Measurements from ENCODE around the gene KRTAP4-2.
"Not testable (repeated sequence)": the region's sequence is repeated elsewhere in the genome, so short reads cannot be mapped to it uniquely, and the experiment has no call there.

Gene KRTAP4-2

DNA sequence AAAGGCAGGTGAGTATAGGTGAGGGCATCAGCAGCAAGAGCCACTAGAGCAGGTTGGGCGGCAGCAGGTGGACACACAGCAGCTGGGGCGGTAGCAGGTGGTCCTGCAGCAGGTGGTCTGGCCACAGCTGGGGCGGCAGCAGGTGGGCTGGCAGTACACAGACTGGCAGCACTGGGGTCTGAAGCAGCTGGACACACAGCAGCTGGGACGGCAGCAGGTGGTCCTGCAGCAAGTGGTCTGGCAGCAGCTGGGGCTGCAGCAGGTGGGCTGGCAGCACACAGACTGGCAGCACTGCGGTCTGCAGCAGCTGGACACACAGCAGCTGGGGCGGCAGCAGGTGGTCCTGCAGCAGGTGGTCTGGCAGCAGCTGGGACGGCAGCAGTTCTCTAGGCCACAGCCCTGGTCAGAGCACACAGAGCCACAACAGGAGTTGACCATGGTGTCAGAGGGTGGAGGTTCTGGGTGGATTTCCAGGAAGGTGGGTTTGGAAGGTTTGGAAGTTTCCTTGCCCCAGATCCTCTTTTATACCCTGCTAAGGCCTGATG is at the start of gene KRTAP4-2:
KRTAP4-2 (minus strand) TSS at position 495 of the 545 bp plus-strand sequence; CDS start at position 438, 57 bp downstream.
- no peak for DNase-seq

GRCh38 chr17:41226598-41227095 is 48.6 kb upstream of the KRTAP4-2 start, which contains the start of gene KRTAP9-2:
TSS of gene KRTAP9-2 (plus strand) at chr17:41226648. CDS start at chr17:41226655, 7 bp downstream.
- not testable (repeated sequence) for DNase-seq

- no peak for DNase-seq
Measured at GRCh38 chr17:41226051-41226450, 48.0 kb upstream of the KRTAP4-2 start.

- no peak for DNase-seq
Measured at GRCh38 chr17:41223821-41224220, 45.8 kb upstream of the KRTAP4-2 start.

DNA sequence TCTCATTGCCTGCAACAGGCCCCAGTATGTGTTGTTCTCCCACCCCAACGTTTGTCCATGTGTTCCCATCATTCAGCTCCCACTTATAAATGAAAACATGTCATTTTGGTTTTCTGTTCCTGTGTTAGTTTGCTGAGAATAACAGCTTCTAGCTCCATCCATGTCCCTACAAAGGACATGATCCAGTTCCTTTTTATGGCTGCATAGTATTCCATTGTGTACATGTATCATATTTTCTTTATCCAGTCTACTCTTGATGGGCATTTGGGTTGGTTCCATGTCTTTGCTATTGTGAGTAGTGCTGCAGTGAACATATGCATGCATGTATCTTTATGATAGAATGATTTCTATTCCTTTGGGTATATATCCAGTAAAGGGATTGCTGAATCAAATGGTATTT is 37.7 kb upstream of the KRTAP4-2 start:
- no peak for DNase-seq

DNA sequence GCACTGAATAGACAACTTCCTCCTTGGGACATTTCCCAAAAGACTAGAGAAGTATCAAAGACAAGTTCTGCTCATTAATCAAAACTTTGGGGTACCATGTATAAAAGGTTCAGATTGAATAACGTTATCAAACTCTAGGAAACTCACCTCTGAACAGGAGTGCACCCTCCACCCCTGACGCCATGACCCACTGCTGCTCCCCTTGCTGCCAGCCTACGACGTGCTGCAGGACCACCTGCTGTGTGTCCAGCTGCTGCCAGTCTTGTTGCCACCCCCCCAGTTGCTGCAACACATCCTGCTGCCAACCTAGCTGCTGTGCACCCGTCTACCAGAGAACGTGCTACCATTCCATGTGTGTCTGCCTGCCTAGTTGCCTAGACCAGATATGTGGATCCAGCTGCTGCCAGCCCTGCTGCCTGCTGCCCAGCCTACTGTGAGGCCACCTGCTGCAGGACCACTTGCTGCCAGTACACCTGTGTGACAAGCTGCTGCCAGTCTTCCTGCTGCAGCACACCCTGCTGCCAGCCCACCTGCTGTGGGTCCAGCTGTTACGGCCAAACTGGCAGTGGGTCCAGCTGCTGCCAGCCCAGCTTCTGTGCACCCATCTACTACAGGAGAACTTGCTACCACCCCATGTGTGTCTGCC is 34.6 kb upstream of the KRTAP4-2 start:
- no peak for DNase-seq

- DNase-seq, result no peak
Measured at GRCh38 chr17:41211845-41212466, 33.9 kb upstream of the KRTAP4-2 start.

- DNase-seq, result no peak
Measured at GRCh38 chr17:41199421-41200078, 21.5 kb upstream of the KRTAP4-2 start.

- DNase-seq, result no peak
Measured at GRCh38 chr17:41196068-41196467, 18.0 kb upstream of the KRTAP4-2 start.

DNA sequence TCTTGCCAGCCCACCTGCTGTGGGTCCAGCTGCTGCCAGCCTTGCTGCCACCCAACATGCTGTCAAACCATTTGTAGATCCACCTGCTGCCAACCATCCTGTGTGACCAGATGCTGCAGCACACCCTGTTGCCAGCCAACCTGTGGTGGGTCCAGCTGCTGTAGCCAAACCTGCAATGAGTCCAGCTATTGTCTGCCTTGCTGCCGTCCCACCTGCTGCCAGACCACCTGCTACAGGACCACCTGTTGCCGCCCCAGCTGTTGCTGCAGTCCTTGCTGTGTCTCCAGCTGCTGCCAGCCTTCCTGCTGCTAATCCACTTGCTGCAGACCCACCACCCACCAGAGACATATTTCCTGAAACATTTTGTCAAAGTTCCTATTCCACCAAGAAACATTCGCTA is 12.3 kb upstream of the KRTAP4-2 start:
- no peak for DNase-seq

GRCh38 chr17:41189837-41190318 is 11.9 kb upstream of the KRTAP4-2 start, which contains the start of gene KRTAP9-1:
TSS of gene KRTAP9-1 (plus strand) at chr17:41189887. CDS start at chr17:41189887, 0 bp downstream.
- DNase-seq, result not testable (repeated sequence)

- no peak for DNase-seq
Measured at GRCh38 chr17:41186872-41187271, 8.9 kb upstream of the KRTAP4-2 start.

DNA sequence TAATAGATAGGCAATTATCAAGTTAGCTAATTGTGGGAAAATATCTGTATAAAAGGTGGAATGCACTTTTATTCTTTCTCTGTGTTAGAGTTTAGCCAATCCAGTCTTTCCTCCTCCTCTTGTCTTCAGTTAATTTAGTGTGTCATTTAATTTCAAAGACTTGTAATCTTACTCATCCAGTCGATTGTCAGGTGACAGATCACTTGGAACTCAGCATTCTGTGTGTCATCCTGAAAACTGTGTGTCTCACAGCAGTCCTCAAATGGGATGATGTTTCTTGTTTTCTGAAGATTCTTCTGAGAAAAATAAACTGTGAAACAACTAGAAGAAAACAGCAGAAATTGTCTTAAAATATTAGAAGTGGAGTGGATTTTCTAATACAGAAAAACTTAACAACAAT is 7.0 kb upstream of the KRTAP4-2 start:
- DNase-seq, result no peak

DNA sequence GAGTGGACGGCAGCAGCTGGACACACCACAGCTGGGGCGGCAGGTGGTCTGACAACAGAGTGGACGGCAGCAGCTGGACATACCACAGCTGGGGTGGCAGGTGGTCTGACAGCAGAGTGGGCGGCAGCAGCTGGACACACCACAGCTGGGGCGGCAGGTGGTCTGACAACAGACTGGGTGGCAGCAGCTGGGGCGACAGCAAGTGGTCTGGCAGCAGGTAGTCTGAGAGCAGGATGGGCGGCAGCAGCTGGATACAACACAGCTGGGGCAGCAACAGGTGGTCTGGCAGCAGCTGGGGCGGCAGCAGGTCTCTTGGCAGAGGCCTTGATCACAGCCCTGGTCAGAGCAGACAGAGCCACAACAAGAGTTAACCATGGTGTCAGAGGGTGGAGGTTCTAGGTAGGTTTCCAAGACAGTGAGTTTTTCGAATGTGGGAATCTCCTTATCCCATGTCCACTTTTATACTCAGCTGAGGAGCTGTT is 6.5 kb upstream of the KRTAP4-2 start, which contains the start of gene KRTAP4-1:
KRTAP4-1 (minus strand) TSS at position 432 of the 482 bp plus-strand sequence; CDS start at position 375, 57 bp downstream.
- no peak for DNase-seq

- no peak for DNase-seq
Measured at GRCh38 chr17:41178843-41179616, 1.0 kb upstream of the KRTAP4-2 start.

- no peak for DNase-seq
Measured at GRCh38 chr17:41178341-41178740, 320 bp upstream of the KRTAP4-2 start.

DNA sequence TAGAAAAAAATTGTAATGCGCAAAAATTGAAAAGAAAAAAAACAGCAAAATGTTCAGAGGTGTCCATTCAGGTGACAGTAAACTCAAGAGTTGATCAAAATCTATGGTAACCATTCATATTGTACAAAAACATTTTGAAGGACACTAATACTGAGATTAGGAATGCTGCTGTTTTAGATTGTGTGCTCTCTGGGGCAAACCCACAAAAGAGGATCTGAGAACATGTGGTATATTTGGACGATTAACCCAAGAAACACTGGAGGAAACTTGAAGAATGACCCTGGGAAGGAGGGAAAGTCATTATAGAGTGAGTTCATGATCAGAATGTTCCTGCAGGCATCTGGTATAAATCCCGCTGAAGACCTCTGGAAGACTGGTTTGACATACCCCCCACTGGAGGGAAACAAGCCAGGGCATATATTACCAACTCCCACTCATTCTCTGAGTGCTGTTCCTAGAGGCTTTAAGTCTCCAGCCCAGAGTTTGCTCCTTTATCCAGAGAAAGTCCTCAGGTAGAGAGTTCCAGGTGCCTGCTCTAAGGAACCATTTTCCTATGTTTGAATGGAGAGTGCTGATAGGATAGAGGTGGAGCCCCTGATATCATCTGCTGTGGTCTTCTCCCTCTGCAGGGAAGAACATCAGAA is 1.2 kb downstream of the KRTAP4-2 start:
- DNase-seq, result no peak

DNA sequence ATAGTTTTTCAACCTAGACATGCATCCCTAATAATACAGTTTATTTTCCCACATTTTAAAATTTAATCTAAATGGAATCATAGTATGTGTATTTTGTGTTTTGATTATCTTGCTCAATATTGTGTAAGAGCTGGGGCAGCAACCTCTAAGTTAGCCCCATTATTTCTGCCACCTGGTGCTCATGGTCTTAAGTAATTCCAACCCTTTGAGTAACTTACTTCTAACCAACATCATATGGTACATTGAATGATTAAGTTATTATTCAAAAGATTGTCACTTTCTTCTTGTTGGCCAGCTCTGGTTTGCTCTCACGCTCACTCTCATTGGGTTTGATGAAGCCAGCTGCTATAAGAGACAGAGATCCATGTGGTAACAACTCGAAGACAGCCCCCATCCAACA is 6.1 kb downstream of the KRTAP4-2 start:
- no peak for DNase-seq

GRCh38 chr17:41168121-41168520 is 9.9 kb downstream of the KRTAP4-2 start, which contains the start of gene KRTAP4-3:
TSS of gene KRTAP4-3 (minus strand) at chr17:41168221. CDS start at chr17:41168172, 49 bp downstream.
- DNase-seq, result no peak

GRCh38 chr17:41167561-41167960 is 10.5 kb downstream of the KRTAP4-2 start:
- DNase-seq, result no peak

DNA sequence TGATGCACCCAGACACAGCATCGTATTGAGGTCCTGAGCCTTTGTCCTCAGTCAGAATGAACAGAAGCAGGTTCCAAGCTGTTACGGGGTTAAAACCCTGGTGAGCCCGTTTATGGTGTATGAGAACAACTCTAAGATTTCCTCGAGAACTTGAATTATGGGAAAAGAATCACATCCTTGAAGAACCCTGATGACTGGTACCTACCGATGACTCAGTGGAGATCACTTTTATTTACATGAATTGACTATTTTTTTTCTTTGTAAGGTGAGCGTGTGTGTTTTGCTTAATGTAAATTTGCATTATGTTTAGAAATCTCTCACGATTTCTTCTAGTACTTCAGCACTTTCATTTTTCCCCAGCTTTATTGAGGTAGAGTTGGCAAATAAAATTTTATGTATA is 14.2 kb downstream of the KRTAP4-2 start:
- no peak for DNase-seq

Data from activated T-cell treated with anti-CD3 and anti-CD28 coated beads, Interleukin-2, amount 50 U/mL, for 48 hours (primary cell).